NCI-H446 (cell line): ENCODE data around the gene USH2A.

Experiments used
- DNase-seq, 2 experiments: peaks; one replicate each; lab custom pipeline; 2025; lab: John Stamatoyannopoulos, UW

The USH2A gene, protein sequence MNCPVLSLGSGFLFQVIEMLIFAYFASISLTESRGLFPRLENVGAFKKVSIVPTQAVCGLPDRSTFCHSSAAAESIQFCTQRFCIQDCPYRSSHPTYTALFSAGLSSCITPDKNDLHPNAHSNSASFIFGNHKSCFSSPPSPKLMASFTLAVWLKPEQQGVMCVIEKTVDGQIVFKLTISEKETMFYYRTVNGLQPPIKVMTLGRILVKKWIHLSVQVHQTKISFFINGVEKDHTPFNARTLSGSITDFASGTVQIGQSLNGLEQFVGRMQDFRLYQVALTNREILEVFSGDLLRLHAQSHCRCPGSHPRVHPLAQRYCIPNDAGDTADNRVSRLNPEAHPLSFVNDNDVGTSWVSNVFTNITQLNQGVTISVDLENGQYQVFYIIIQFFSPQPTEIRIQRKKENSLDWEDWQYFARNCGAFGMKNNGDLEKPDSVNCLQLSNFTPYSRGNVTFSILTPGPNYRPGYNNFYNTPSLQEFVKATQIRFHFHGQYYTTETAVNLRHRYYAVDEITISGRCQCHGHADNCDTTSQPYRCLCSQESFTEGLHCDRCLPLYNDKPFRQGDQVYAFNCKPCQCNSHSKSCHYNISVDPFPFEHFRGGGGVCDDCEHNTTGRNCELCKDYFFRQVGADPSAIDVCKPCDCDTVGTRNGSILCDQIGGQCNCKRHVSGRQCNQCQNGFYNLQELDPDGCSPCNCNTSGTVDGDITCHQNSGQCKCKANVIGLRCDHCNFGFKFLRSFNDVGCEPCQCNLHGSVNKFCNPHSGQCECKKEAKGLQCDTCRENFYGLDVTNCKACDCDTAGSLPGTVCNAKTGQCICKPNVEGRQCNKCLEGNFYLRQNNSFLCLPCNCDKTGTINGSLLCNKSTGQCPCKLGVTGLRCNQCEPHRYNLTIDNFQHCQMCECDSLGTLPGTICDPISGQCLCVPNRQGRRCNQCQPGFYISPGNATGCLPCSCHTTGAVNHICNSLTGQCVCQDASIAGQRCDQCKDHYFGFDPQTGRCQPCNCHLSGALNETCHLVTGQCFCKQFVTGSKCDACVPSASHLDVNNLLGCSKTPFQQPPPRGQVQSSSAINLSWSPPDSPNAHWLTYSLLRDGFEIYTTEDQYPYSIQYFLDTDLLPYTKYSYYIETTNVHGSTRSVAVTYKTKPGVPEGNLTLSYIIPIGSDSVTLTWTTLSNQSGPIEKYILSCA (N-terminal part only)

DNA sequence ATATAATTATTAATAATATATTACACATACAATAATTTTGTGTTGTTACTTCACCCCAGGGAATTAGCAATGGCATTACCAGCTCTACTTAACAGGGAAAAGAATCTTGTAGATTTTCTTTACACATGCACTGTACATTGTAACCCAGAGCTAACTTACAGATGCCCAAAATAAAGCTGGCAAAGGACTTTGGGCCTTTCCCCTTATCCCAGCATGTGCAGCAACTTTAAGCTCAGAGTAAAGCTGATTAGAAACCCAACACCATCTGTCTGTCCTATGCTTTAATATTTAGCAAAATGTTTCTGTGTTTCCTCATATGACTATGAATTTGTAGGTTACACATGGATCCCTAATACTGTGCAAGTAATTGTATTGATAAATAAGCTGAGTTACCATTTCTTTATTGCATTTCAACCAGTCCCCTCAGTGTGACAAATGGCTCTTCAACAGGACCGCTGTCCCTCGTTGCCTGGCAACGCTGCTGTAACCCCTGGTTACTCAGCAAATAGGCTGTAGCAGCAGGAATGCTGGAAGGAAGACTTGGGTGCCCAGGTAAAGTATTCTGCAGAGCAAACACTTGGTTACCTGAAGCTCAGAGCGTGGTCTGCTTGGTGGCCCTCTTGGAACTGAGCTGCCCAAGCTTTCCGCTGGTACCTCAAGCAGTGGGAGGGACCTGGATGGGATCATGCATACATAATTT, at the start of gene USH2A:
TSS of gene USH2A (minus strand) at position 628 of the 700 bp plus-strand sequence. CDS start 1,112 bp downstream, outside the sequence.
- DNase-seq = no peak

- no peak for DNase-seq
Measured at GRCh38 chr1:216466162-216466801, 43.0 kb upstream of the USH2A start.

DNA sequence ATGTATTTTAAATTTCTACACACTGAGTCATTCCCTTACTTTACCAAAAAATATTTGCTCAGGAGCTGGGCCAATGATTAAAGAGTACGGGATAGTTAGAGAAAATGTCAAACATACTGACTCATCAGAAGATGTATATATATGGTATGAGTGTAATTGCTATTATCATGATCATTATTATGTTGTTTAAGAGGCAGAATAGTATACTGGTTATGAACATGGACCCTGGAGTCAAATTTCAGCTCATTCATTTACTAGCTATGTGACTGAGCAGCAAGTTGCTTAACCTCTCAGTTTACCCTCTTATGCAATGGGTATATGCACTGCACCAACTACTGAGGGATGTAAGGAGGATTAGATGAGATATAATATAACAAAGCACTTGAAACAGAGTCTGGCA, 41.2 kb upstream of the USH2A start:
- DNase-seq = no peak

GRCh38 chr1:216462066-216462775, 39.0 kb upstream of the USH2A start:
- DNase-seq = no peak

DNA sequence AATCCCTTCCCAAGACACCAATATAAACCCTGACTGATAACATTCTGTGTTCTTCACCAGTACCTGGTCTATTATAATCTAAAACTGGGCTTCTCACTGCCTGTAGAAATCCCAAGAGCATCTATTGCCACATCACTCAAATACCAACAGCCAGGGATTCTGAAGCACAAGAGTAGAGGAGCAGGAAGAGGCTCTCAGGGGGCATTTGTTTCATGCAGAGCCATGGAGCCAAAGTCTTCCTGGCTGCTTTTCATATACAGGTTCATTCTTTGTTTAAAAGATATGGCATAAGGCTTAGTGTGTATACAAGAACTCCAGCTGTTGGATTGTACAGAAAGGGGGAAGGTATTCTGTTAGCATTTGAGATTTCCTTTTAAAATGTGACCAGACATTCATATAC, 38.2 kb upstream of the USH2A start:
- no peak for DNase-seq

- no peak for DNase-seq
Measured at GRCh38 chr1:216459651-216460207, 36.5 kb upstream of the USH2A start.

DNA sequence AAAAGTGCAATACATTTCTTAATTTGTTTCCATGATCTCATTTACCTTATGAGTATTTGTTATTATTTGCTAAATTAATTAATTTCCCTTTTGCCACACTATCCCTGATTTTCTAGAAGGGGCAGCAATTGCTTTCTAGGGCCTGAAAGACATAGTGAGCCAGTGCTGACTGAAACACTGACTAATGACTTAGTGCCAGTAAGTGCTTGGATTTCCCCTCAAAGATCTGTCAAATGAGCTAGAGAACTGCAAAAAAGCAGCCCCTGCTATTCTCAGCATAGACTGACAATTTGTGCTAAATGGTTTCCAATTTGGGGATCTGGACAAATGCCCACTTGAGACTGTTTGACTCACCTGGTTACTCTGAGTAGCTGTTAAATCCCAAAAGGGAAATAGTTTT, 35.6 kb upstream of the USH2A start:
- DNase-seq = no peak

GRCh38 chr1:216457356-216457755, 34.1 kb upstream of the USH2A start:
- DNase-seq = no peak

- no peak for DNase-seq
Measured at GRCh38 chr1:216456682-216457081, 33.4 kb upstream of the USH2A start.

DNA sequence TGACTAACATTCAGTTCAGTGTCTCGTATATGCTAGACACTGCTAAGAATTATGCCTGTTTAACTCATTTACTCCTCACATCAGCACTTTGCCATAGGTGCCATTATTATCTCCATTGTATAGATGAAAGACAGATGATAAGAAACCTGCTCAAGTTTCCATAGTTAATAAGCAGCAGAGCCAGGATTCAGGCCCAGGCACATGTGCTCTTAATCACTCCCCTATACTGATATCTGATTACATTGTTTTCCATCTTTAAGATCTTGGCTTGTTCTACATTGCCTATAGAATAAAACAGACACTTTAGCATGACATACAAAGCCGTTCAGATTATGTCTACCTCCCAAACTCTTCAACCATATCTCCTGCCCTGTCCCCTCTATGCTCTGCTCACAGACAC, 30.5 kb upstream of the USH2A start:
- DNase-seq = no peak

- no peak for DNase-seq
Measured at GRCh38 chr1:216450227-216450626, 27.0 kb upstream of the USH2A start.

GRCh38 chr1:216448011-216448510, 24.8 kb upstream of the USH2A start:
- no peak for DNase-seq

DNA sequence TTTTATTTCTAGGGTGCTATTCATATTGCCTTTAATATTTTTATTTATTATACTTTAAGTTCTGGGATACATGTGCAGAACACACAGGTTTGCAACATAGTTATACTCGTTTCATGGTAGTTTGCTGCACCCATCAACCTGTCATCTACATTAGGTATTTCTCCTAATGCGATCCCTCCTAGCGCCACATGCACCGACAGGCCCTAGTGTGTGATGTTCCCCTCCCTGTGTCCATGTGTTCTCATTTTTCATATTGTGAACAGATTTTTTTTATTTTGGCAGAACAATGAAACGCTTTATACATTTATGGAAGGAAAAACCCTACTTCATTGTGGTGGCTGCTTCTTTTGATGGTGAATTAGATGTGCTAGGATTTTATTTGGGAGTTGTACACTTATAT, 14.4 kb upstream of the USH2A start:
- no peak for DNase-seq

DNA sequence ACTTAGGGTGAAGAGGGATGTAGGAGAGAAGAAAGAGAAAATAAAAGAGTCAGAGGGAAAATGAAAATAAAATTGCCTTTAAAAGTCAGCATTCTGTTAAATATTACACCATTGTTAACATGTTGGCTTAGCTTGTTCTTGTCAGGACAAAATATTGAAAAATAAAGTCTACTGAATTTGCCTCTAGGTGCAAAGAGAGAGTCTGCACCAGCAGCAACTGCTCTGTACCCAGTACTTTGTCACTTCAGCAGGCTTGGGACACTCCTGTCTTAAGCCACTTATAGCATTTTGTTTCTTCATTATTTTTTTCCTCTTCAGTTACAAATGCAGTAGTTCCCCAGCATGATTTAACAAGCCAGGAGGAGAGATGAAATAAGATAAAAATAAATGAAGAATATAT, 11.0 kb upstream of the USH2A start:
- no peak for DNase-seq

DNA sequence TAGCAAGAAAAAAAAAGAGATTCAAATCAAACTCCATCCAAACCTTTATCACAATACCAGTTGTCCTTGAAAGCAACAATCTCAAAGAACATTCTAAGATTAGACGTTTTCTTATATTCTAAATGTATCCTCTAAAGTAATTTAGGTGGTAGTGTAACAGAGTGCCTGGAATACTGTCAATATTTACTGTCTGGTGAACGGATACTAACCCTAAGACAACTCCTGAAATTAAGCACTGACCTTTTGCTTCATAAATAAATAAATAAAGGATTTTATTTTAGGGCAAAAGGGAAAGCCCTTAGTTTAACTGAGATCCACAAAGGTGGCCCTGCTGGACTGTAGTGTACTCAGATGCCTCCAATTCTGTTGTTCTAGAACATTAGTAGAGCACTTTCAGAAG, 9.9 kb upstream of the USH2A start:
- DNase-seq = no peak

DNA sequence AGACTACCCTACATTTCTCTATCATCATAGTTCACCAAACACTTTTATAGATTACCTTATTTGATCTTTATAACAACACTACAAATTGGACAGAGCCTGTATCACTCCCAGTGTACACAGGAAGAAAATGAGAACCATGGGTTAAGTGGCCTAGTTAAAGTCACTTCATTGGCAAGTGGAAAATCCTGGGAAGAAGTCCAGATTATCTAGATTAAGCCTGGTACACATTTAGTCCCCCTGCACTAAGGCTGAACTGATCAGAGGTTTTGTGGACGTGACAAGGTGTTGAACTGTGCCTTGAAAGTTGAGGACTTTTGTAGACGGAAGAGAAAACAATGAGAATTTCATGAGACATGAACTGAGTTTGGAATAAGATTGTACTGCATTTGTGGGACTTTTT, 7.5 kb upstream of the USH2A start:
- DNase-seq = no peak

DNA sequence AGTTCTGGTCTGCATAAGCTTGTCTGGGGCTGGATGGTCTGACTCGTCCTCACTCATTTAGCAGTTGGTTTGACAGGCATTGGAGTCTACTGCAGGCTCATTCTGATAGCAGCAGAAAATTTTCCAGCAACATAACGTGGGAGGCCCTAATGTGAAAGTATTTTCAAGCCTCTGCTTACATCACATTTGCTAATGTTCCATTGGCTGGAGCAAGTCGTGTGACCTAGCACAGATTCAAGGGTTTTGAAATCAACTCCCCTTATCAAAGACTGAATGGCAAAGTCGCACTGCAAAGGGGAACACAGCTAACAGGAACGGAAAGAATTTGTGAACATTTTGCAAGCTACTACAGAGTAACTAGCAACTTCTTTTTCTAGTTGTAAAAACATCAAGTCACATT, 2.3 kb upstream of the USH2A start:
- no peak for DNase-seq

DNA sequence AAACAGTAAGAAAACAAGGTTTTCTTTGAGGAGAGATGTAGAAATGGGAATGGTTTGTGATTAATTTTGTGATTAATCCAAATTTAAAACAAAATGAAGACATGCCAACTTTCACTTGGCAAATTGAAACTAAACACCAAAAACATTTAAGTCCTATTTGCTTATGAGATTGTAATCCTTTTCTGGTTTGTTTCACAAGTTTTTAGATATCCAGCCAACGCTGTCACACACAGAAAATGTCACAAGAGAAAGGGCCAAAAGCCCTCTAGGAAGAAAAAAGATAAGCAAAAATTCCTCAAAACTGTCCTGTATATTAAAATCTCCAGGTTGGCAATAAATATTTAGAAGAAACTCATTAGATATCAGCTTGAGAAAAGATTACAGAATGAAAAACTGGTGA, 2.5 kb downstream of the USH2A start:
- DNase-seq = no peak

DNA sequence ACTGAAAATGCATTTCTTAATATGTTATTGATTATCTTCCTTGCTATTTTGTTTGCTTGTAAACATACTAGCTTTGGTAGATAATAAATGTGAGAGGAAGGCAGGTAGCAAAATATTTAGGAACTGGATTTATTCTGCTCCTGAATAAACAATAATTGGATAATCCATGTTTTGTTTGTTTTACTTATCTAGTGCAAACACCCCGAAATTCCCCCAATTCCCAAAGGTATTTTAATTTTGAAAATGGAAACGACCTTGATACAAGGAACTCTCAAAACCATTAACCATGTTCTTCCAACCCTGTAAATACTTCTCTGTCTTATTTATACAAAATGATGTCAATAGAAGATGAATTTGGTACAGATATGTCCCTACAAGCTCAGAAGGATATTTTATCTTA, 3.0 kb downstream of the USH2A start:
- no peak for DNase-seq

DNA sequence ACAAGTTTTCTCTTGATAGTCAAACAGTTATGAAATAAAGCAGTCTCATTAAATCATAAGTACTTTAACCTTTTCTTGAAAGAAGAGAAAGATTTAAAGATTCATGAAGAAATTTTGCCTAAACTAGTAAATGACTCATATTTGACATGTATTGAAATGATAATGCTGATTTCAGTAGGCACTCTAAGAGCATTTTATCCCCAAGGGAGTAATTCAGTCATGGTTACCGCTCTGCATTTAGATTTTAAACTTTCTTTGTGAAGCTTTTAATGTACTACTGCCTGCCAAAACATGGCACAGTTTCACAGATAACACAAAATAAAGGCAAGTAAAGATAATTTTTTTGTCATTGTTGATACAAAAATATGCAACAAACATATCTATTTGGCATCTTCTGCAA, 6.8 kb downstream of the USH2A start:
- no peak for DNase-seq
